HEK293 (cell line): ENCODE data around the gene SIDT2.

Experiments
- CTCF ChIP-seq: fragments of 450-650 bp; formaldehyde crosslinking; IDR thresholded peaks from 2 replicates; pipeline ENCODE4 v1.5.1; 2016; ENCODE audit warnings: missing biosample characterization, missing genetic modification characterization
- ZNF510 ChIP-seq: fragments of 450-650 bp; formaldehyde crosslinking; IDR thresholded peaks from 2 replicates; pipeline ENCODE4 v1.5.1; 2018; ENCODE audit warnings: mild to moderate bottlenecking, missing genetic modification characterization, missing biosample characterization; ENCODE audit not compliant: insufficient replicate concordance
- ZNF629 ChIP-seq: fragments of 450-650 bp; formaldehyde crosslinking; IDR thresholded peaks from 2 replicates; pipeline ENCODE4 v1.5.1; 2017; ENCODE audit warnings: missing biosample characterization, missing genetic modification characterization

GRCh38 chr11:117146521-117146920, 32.0 kb upstream of the SIDT2 start:
- TF ChIP-seq CTCF (tag by site-specific recombination) (no peak), ZNF629 (tag by site-specific recombination) (no peak), ZNF510 (tag by site-specific recombination) (no peak)
